Activated T-cell treated with anti-CD3 and anti-CD28 coated beads, Interleukin-2, amount 50 U/mL, for 1 hour (primary cell): ENCODE data around the gene CNGA3.

Source experiments
- DNase-seq: peaks from one replicate; pipeline ENCODE4 v3.0.0-alpha.2; 2020

CNGA3 gene

GRCh38 chr2:98379311-98380202, 33.3 kb downstream of the CNGA3 start:
- no peak for DNase-seq

GRCh38 chr2:98380203-98380535, 33.9 kb downstream of the CNGA3 start:
- no peak for DNase-seq

- no peak for DNase-seq
These were observed 35.2 kb downstream of the CNGA3 start for GRCh38 chr2:98381494-98381893.

GRCh38 chr2:98382086-98382485, 35.8 kb downstream of the CNGA3 start:
- DNase-seq, result no peak

- no peak for DNase-seq
These were observed 36.5 kb downstream of the CNGA3 start for GRCh38 chr2:98382739-98383138.

- DNase-seq, result no peak
These were observed 36.9 kb downstream of the CNGA3 start for GRCh38 chr2:98383166-98383565.

- peak; percentile 73 for DNase-seq
These were observed 38.9 kb downstream of the CNGA3 start for GRCh38 chr2:98385050-98385699.

GRCh38 chr2:98387478-98387877, 41.2 kb downstream of the CNGA3 start:
- DNase-seq, result no peak

- DNase-seq, result no peak
These were observed 41.8 kb downstream of the CNGA3 start for GRCh38 chr2:98388081-98388480.

- no peak for DNase-seq
These were observed 42.5 kb downstream of the CNGA3 start for GRCh38 chr2:98388601-98389250.

- no peak for DNase-seq
These were observed 43.0 kb downstream of the CNGA3 start for GRCh38 chr2:98389251-98389605.

GRCh38 chr2:98390571-98391476, 44.6 kb downstream of the CNGA3 start:
- no peak for DNase-seq

GRCh38 chr2:98391581-98392270, 45.5 kb downstream of the CNGA3 start:
- no peak for DNase-seq

- DNase-seq, result no peak
These were observed 47.1 kb downstream of the CNGA3 start for GRCh38 chr2:98393354-98393753.

GRCh38 chr2:98394595-98395153, 48.4 kb downstream of the CNGA3 start:
- DNase-seq, result no peak

GRCh38 chr2:98395977-98396376, 49.7 kb downstream of the CNGA3 start:
- no peak for DNase-seq

- DNase-seq, result no peak
These were observed 50.6 kb downstream of the CNGA3 start for GRCh38 chr2:98396745-98397355.

- DNase-seq, result no peak
These were observed 52.9 kb downstream of the CNGA3 start for GRCh38 chr2:98399140-98399539.

GRCh38 chr2:98403878-98404277, 57.6 kb downstream of the CNGA3 start:
- no peak for DNase-seq

GRCh38 chr2:98404556-98405250, 58.4 kb downstream of the CNGA3 start:
- DNase-seq, result no peak

- no peak for DNase-seq
These were observed 59.0 kb downstream of the CNGA3 start for GRCh38 chr2:98405301-98405700.
